Prostate gland (tissue), 2 donors: ENCODE data around the gene EFS. TPM values are rescaled to one million over a fixed set of nuclear protein-coding genes. Genes with fewer than 3 reads are reported as not detected.
A peak's percentile ranks its signal among the peaks of the same experiment; 100 is the strongest.

Experiments used
- DNase-seq: peaks from one replicate; pipeline ENCODE4 v3.0.0-alpha.2; 2019; ENCODE audit warnings: low spot score
- H3K27ac ChIP-seq, 2 donors: fragments of 200-600 bp; sonication (generic); 2 replicates each; pipeline ENCODE4 v1.5.1; 2017 to 2019
- H3K27me3 ChIP-seq: fragments of 200-600 bp; sonication (generic); replicated peaks from 2 replicates; pipeline ENCODE4 v1.5.1; 2019; ENCODE audit not compliant: insufficient read depth
- H3K36me3 ChIP-seq, 2 donors: fragments of 200-600 bp; sonication (generic); 1 replicate in 1 of 2; 2 replicates in 1 of 2; pipeline versions ENCODE4 v1.5.1 to v1.8.1; 2017 to 2019
- H3K4me1 ChIP-seq: fragments of 200-600 bp; sonication (generic); replicated peaks from 2 replicates; pipeline ENCODE4 v1.5.1; 2019
- H3K4me3 ChIP-seq, 2 donors: fragments of 200-600 bp; sonication (generic); 2 replicates each; pipeline ENCODE4 v1.5.1; 2017 to 2019
- H3K9me3 ChIP-seq: fragments of 200-600 bp; sonication (generic); 2 replicates; pipeline ENCODE4 v1.5.1; 2017
- POLR2A ChIP-seq: fragments of 450-650 bp; IDR thresholded peaks from one replicate; pipeline ENCODE4 v1.6.1; 2016; ENCODE audit warnings: antibody characterized with exemption, mild to moderate bottlenecking
- POLR2AphosphoS5 ChIP-seq: sonication (generic); formaldehyde crosslinking; IDR thresholded peaks from one replicate; pipeline ENCODE4 v1.6.1; 2017; ENCODE audit warnings: antibody characterized with exemption
- WGBS: methylation state at CpG from one replicate; pipeline ENCODE4 v1.1.5; 2018; 5-methylcytosine and 5-hydroxymethylcytosine counted together
- intact Hi-C: fragments of 100-400 bp; cut with DNase I; formaldehyde crosslinking; loops from one replicate; pipeline ENCODE4 v1.14.2; 2022
- total RNA-seq, 2 donors: library from RNA; depleted of rRNA; stranded (reverse); fragments of >200 nt; gene quantifications; one replicate each; pipeline ENCODE4 v1.1.0, GENCODE V29; 2016
- TF ChIP-seq, protein P1 (sequence below), 4 experiments: fragments of 200-600 bp in 2 of 4; fragments of 450-650 bp in 2 of 4; sonication (generic) in 2 of 4; IDR thresholded peaks; 1 replicate in 3 of 4; 2 replicates in 1 of 4; pipeline ENCODE4 v1.5.1; 2016 to 2019; ENCODE audit warnings: antibody characterized with exemption in 4 of 4, mild to moderate bottlenecking in 2 of 4, moderate library complexity in 2 of 4

Gene EFS, protein sequence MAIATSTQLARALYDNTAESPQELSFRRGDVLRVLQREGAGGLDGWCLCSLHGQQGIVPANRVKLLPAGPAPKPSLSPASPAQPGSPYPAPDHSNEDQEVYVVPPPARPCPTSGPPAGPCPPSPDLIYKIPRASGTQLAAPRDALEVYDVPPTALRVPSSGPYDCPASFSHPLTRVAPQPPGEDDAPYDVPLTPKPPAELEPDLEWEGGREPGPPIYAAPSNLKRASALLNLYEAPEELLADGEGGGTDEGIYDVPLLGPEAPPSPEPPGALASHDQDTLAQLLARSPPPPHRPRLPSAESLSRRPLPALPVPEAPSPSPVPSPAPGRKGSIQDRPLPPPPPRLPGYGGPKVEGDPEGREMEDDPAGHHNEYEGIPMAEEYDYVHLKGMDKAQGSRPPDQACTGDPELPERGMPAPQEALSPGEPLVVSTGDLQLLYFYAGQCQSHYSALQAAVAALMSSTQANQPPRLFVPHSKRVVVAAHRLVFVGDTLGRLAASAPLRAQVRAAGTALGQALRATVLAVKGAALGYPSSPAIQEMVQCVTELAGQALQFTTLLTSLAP
- total RNA-seq, result 10 to 100 TPM; 26.5 to 53.2 TPM

DNA sequence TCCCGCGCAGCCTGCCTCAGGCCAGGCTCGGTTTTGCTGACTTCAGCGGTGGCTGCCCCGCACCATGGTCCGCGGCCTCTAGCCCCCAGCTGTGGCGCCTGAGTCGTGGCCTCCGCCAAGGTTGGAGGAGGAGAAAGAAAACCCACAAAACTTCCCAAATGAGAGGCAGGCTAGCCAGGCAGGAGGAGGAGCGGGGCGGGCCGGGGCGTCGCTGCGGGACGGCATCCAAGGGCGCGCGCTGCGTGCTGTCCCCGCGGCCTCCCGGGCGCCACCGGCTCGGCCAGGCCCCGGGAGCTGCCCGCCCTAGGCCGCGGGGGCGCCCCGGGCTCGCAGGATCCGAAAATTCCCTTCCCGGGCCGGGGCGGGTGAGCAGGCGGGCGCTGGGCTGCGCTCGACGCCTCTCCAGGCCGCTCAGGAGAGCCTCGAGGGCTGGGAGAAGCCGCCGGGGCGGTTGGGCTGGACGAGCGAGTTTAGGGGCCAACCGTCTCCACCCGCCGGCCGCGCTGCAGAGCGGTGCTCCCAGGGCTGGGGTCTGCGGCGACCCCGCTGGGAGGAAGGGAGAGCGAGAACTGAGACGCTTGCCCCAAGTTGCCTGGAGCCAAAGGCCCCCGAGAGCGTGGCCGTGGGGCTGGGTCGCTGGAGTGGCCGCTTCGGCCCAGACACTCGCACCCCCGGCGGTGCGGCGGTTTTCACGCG lies at the start of gene EFS:
Gene EFS (minus strand): TSS at position 137 of the 696 bp plus-strand sequence. CDS start 147 bp downstream, outside the sequence.
- peak; percentile 64 for DNase-seq
- Histone ChIP-seq H3K36me3 (no peaks in the 10 kb centered on the region), H3K4me3 (peak within 1 kb of the TSS; percentile 48 to 55), H3K4me1 (peaks cover 10% of the 10 kb centered on the region), H3K27ac (peak within 1 kb of the TSS; percentile 97 to 98), H3K27me3 (no peaks in the 10 kb centered on the region), H3K9me3 (no peaks in the 10 kb centered on the region)
- WGBS, result under 1% methylated on average over 30 of the region's 74 CpGs
- intact Hi-C loops, result no loop called here
- no peak for TF ChIP-seq POLR2A

DNA sequence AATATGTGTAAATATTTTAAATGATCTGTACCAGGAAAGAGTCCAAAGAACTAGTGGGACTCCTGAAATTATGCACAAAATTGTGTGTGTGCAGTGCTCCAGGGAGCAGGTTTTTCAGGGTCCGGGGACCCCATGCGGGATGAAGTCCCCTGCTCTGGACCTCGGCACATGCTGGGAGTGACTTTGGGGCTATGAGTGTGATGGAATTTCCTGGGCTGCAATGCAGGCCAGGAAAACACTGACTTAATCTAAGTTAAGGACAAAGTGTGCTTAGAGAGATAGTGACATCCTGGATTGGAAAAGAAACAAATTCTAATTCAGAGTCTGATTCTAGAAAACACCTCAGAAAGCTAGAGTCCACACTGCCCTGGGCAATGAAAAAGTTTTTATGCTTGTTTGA lies 49.3 kb upstream of the EFS start:
- Histone ChIP-seq H3K4me1 (no peaks in the 10 kb centered on the region), H3K27me3 (no peaks in the 10 kb centered on the region), H3K27ac (no peak overlapping the region), H3K36me3 (no peaks in the 10 kb centered on the region), H3K4me3 (no peak overlapping the region), H3K9me3 (no peaks in the 10 kb centered on the region)
- intact Hi-C loops, result no loop called here
- 65% methylated on average over 3 of the region's 3 CpGs for WGBS
- no peak for DNase-seq
- no peak for TF ChIP-seq POLR2A
- TF ChIP-seq POLR2AphosphoS5, result no peak
- TF ChIP-seq, protein P1, sequence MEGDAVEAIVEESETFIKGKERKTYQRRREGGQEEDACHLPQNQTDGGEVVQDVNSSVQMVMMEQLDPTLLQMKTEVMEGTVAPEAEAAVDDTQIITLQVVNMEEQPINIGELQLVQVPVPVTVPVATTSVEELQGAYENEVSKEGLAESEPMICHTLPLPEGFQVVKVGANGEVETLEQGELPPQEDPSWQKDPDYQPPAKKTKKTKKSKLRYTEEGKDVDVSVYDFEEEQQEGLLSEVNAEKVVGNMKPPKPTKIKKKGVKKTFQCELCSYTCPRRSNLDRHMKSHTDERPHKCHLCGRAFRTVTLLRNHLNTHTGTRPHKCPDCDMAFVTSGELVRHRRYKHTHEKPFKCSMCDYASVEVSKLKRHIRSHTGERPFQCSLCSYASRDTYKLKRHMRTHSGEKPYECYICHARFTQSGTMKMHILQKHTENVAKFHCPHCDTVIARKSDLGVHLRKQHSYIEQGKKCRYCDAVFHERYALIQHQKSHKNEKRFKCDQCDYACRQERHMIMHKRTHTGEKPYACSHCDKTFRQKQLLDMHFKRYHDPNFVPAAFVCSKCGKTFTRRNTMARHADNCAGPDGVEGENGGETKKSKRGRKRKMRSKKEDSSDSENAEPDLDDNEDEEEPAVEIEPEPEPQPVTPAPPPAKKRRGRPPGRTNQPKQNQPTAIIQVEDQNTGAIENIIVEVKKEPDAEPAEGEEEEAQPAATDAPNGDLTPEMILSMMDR (IDR thresholded peaks at IDR 0.05), result no peak

DNA sequence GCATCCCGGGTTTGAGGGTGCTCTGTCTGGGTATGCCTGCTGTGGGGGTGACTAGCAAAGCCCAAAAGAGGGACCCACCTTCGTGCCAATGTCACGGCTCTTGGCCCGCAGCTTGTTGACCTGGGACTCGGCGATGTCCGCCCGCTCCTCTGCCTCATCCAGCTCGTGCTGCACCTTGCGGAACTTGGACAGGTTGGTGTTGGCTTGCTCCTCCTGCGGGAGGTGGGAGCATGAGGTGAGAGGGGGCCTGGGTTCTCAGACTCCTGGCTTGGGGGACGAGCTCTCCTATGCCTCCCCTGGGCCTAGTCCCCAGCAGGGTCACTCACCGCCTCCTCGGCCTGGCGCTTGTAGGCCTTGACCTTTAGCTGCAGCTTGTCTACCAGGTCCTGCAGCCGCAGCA lies 48.7 kb upstream of the EFS start:
- no peak overlapping the region for H3K4me3 ChIP-seq
- H3K4me1 ChIP-seq, result no peaks in the 10 kb centered on the region
- no peaks in the 10 kb centered on the region for H3K27me3 ChIP-seq
- H3K9me3 ChIP-seq, result no peaks in the 10 kb centered on the region
- H3K27ac ChIP-seq, result no peak overlapping the region
- no peak for TF ChIP-seq POLR2AphosphoS5
- TF ChIP-seq, protein P1 (IDR thresholded peaks at IDR 0.05), result no peak
- TF ChIP-seq POLR2A, result no peak
- intact Hi-C loops, result no loop called here
- DNase-seq, result no peak
- H3K36me3 ChIP-seq, result no peaks in the 10 kb centered on the region
- 96% methylated on average over 12 of the region's 16 CpGs for WGBS

DNA sequence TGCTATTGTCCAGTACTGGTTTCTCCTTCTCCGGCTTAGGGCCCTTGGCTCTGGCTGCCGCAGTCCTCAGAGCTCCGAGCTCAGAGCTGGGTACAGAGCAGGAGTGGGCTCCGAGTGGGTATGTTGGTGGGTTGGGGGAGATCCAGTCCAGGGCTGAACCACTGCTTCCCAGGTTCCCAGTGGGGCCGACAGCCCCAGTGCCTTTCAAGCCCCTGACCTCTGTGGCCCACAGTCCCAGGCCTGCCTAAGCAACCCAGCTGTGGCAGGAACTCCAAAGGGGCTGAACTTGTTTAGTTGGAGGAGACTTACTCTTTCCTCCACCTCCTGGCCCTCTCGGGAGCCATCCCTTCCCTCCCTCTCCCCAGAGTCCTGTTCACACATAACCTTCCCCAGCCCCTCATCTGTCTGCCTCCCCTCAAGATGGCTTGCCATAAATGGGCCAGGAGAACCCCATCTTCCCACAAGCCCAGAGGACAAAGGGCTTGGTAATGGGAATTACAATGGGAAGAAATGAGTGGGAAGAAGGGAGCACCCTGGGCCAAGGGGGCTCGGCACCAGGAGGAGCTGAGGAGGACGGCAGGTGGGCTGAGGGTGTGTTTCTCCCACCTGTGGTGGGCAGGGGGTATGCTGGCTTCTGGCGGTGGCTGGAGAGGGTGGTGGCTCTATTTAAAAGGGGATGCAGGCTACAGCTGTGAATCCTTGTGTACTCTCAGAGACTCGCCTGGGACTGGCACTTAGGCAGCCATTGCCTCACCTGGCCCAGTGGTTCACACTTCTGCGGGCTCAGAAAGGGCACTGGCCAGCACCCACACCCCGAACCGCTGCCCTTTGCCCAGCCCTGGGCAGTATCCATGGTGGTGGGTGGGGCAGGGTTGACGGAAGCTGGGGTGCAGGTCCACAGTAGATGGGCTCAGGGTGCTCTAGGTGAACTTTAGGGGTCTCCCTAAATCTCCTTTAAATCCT lies 46.9 kb upstream of the EFS start:
- no peaks in the 10 kb centered on the region for H3K4me1 ChIP-seq
- intact Hi-C loops, result no loop called here
- 80% methylated on average over 14 of the region's 14 CpGs for WGBS
- no peaks in the 10 kb centered on the region for H3K36me3 ChIP-seq
- no peak for DNase-seq
- no peak overlapping the region for H3K4me3 ChIP-seq
- TF ChIP-seq, protein P1 (IDR thresholded peaks at IDR 0.05), result no peak
- TF ChIP-seq POLR2AphosphoS5 (no peak), POLR2A (no peak)
- no peaks in the 10 kb centered on the region for H3K27me3 ChIP-seq
- H3K27ac ChIP-seq, result no peak overlapping the region
- no peaks in the 10 kb centered on the region for H3K9me3 ChIP-seq
